ENCODE data around the gene MGAT5. TPM values are rescaled to one million over a fixed set of nuclear protein-coding genes. Genes with fewer than 3 reads are reported as not detected.

The MGAT5 gene
- total RNA-seq, 4 donors from 2014 or later: 10.3 to 53.2 (median 27.0) TPM

- intact Hi-C loops (cut with DNase I; ENCODE audit: low total_unique reads): no loop called here
- H3K27ac ChIP-seq: no peak overlapping the region
- H3K4me1 ChIP-seq: no peaks in the 10 kb centered on the region
- H3K9me3 ChIP-seq: no peaks in the 10 kb centered on the region
- no peaks in the 10 kb centered on the region for H3K36me3 ChIP-seq
- TF ChIP-seq POLR2A (IDR thresholded peaks at IDR 0.05) (no peak), CTCF (IDR thresholded peaks at IDR 0.05) (no peak)
- H3K27me3 ChIP-seq: no peaks in the 10 kb centered on the region
- no peak for DNase-seq
- H3K4me3 ChIP-seq: no peak overlapping the region
Observed at GRCh38 chr2:134325696-134326095, 71.8 kb downstream of the MGAT5 start.

GRCh38 chr2:134327367-134327766, 73.5 kb downstream of the MGAT5 start:
- Histone ChIP-seq H3K4me1 (no peaks in the 10 kb centered on the region), H3K27ac (no peak overlapping the region), H3K4me3 (no peak overlapping the region), H3K36me3 (no peaks in the 10 kb centered on the region), H3K27me3 (no peaks in the 10 kb centered on the region), H3K9me3 (no peaks in the 10 kb centered on the region)
- intact Hi-C loops (cut with DNase I; ENCODE audit: low total_unique reads): no loop called here
- no peak for DNase-seq
- no peak for TF ChIP-seq CTCF (IDR thresholded peaks at IDR 0.05)
- no peak for TF ChIP-seq POLR2A (IDR thresholded peaks at IDR 0.05)

- TF ChIP-seq POLR2A (IDR thresholded peaks at IDR 0.05): no peak
- TF ChIP-seq CTCF (IDR thresholded peaks at IDR 0.05): no peak
- DNase-seq: no peak
- H3K4me1 ChIP-seq: no peaks in the 10 kb centered on the region
- no peaks in the 10 kb centered on the region for H3K36me3 ChIP-seq
- no peaks in the 10 kb centered on the region for H3K9me3 ChIP-seq
- H3K27me3 ChIP-seq: no peaks in the 10 kb centered on the region
- H3K27ac ChIP-seq: no peak overlapping the region
- intact Hi-C loops (cut with DNase I; ENCODE audit: low total_unique reads): no loop called here
- H3K4me3 ChIP-seq: no peak overlapping the region
Observed at GRCh38 chr2:134331081-134331480, 77.2 kb downstream of the MGAT5 start.

GRCh38 chr2:134333646-134334189, 79.8 kb downstream of the MGAT5 start:
- no peaks in the 10 kb centered on the region for H3K4me1 ChIP-seq
- peak overlapping the region in 1 of 2 donors; percentile 46 for H3K27ac ChIP-seq
- no peak overlapping the region for H3K4me3 ChIP-seq

More at GRCh38 chr2:134333646-134334189, 79.8 kb downstream of the MGAT5 start:
- Histone ChIP-seq H3K9me3 (no peaks in the 10 kb centered on the region), H3K27me3 (no peaks in the 10 kb centered on the region), H3K36me3 (no peaks in the 10 kb centered on the region)
- intact Hi-C loops (cut with DNase I; ENCODE audit: low total_unique reads): no loop called here
- DNase-seq: no peak
- no peak for TF ChIP-seq CTCF (IDR thresholded peaks at IDR 0.05)
- TF ChIP-seq POLR2A (IDR thresholded peaks at IDR 0.05): no peak

All from uterus (tissue), 4 donors.